GM18951 (cell line): ENCODE measurements around the gene PSMD12.

Source experiments
- POLR2A ChIP-seq: IDR thresholded peaks from 4 replicates; pipeline ENCODE4 v1.6.1; 2011; ENCODE audit warnings: mild to moderate bottlenecking; ENCODE audit not compliant: insufficient read length, insufficient read depth; ENCODE audit errors: extremely low read depth
- in situ Hi-C: fragments of 300-500 bp; cut with MboI; formaldehyde crosslinking; loops from one replicate; pipeline ENCODE4 v1.12.0; 2022; ENCODE audit warnings: low sequenced_read_pairs, mixed read lengths, inconsistent platforms; ENCODE audit not compliant: unreplicated experiment

The PSMD12 gene

DNA sequence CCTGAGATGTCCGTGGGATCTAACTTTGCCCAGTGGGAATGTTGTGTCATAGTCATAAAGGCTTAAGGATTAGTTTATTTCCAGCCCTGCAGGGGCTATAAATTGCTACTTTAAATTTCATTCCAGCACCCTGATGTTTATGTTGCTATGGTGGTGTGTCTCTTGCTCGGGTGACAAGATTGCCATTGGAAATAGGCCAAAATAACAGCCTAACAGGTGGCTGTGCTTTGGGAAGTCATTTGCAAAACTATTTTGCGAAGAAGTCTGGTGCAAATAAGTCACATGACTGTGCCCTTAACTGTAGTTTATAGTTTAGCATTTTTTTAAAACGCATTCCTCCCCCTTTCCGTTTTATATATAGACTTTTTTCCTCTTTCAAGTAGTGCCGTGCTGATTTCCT is 33.8 kb upstream of the PSMD12 start:
- in situ Hi-C loops, result no loop called here
- no peak for TF ChIP-seq POLR2A

DNA sequence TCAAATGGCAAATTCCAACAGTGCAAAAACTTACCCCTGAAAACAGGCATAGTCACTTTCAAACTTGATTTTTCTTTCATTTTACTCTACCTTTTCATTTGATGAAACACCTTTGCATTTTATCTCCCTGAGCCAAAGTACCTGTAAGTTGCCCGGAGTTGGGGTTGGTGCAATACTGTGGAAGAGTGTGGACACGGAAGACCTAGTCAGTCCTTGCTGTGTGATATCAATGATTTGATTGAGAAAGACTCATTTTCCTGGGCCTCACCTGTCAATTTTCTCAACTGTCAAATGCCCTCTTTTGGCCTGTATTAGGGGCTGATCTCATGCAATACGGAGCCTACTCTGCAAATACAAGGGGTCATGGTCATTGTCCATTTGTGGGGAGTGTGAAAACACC is 33.3 kb upstream of the PSMD12 start:
- no peak for TF ChIP-seq POLR2A
- in situ Hi-C loops, result no loop called here

DNA sequence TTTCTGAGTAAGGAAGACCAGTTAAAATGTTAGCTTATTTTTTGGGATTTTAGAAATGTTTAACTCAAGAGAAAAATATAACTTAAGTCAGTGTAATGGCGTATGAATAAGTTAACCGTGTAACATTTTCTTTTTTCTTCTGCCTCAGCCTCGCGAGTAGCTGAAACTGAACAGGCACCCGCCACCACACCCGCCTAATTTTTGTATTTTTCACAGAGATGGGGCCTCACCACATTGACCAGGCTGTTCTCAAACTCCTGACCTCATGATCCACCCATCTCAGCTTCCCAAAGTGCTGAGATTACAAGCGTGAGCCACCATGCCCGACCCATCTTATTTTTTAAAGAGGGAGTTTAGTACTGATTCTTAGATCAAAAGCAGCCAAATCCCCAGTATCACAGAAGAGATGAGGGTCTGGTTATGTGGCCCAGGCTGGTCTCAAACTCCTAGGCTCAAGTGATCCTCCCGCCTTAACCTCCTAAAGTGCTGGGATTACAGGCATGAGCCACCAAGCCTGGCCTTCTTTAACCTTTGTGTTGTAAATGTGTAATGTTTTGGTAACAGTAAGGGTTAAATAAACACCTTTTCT is 27.5 kb upstream of the PSMD12 start:
- in situ Hi-C loops, result no loop called here
- TF ChIP-seq POLR2A, result no peak

DNA sequence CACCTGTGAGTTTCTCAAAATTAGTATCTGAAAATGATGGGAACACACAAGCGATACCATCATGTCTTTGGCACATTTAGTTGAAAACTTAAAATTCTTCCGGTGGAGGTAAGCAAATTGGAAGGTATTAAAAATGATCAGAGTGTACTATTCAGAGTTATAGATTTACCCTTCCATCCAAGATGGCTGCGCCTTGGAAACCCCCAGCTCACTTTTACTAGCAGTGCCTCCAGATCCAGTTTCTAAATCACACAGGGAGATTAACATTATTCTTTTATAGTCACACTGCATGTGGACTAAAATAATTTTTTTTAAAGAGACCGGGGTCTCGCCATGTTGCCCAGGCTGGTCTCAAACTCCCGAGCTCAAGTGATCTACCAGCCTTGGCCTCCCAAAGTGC is 25.7 kb upstream of the PSMD12 start:
- in situ Hi-C loops, result no loop called here
- no peak for TF ChIP-seq POLR2A

DNA sequence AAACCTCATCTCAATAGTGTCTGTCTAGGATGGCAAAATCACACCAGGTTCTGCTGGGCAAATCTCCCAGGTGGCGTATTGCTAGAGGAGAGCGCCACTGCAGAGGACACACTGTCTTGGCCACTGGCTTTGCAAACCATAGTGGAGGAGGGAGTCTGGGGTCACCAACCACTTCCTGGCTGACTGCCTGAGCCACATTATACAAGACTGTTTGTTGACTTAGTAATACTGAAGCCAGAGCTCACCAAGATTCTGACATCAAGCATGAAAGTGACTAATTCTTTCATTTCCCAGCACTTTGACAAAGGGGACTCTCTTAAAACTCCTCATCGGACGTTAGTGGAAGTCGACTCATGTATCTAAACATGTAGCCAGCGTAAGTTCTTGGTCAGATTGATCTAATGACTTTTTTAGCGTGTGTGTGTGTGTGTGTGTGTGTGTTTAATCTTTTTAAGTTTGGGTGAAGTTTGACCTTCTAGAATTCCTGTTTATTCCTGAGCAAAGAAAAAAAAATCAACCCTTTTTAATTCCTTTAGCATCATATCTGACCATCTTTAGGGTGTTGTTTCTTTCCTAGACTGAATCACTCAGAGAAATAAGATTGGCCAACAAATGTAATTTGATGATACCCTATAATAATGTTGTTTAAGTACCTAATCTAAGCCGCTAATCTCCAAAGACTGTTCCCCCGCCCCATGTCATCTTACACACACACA is 24.4 kb upstream of the PSMD12 start:
- in situ Hi-C loops, result no loop called here
- no peak for TF ChIP-seq POLR2A

DNA sequence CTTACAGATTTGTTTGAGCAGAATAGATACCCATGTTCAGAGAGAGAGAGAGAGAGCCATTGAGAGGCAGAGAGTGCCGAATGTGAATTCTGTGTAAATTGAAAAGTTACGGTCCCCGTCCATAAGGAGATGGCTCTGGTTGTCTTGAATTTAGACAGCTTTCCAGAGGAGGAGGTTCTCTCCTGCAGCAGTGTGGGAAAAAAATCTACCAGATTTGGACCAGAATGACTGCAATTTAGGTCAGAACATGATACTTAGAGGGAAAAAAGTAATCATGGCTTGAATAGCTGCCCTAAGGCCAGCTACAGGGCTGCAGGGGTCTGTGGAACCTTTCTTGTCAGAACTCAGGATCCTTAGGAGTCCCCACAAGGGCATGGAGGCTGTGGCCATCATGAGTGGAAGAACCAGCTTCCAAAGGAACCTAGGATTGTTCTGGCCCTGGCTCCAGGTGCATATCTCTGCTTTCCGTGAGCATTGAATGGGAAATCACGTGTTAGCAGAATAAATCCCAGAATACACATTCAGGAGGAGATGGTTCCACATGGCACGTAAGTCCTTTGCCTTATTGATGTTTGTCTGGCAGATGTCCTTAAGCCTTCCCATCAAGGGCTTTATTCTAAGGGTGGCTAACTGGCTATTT is 23.7 kb upstream of the PSMD12 start:
- TF ChIP-seq POLR2A, result no peak
- in situ Hi-C loops, result no loop called here

DNA sequence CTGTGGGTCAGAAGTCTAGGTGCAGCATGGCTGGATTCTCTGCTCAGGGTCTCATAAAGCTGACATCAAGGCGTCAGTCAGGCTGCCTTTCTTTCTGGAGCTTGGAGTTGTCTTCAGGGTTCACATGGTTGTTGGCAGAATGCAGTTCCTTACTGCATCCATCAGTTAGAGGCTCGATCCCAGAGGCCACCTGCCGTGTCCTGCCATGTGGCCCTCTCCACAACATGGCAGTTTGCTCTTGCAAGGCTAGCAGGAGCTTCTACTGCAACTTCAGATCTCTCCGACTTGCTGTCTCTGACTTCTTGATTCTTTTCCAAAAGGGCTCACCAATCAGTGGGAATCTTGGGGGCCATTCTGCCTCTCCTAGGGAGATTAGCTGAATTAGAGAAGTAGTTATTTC is 22.6 kb upstream of the PSMD12 start:
- no peak for TF ChIP-seq POLR2A
- in situ Hi-C loops, result loop anchor here (10.0 kb wide), 1 partner anchor 86 kb away; no protein-coding TSS in a partner anchor

DNA sequence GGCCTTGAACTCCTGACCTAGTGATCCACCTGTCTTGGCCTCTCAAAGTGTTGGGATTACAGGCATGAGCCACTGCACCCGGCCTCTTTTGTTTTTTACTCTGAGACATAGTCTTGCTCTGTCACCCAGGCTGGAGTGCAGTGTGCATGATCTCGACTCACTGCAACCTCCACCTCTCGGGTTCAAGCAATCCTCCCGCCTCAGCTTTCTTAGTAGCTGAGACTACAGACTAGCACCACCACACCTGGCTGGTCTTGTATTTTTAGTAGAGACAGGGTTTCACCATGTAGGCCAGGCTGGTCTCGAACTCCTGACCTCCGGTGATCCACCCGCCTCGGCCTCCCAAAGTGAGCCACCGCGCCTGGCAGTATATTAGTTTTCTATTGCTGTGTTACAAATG is 22.2 kb upstream of the PSMD12 start:
- in situ Hi-C loops, result loop anchor here (10.0 kb wide), 1 partner anchor 86 kb away; no protein-coding TSS in a partner anchor

DNA sequence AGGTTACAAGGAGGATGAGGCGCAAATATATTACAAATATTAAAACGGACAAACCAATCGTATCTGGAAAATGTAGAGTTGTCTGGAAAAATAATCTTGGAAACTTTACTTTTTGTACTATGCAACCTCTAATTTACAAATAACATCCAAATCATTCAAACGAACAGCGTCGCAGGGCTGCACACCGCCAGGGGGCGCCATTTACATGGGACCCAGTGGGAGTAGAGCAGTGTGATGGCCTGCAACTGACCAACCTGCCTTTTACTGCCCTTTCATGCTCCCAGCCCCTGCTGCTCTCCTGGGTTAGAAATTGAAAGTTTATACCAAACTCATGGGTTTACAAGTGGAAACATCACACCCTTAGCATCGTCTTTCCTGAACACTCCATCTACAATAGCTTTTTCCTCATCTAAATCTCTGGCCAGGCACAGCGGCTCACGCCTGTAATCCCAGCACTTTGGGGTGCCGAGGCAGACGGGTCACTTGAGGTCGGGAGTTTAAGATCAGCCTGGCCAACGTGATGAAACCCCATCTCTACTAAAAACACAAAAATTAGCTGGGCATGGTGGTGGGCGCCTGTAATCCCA is 20.7 kb upstream of the PSMD12 start:
- TF ChIP-seq POLR2A, result no peak
- in situ Hi-C loops, result loop anchor here (10.0 kb wide), 1 partner anchor 88 kb away; no protein-coding TSS in a partner anchor

DNA sequence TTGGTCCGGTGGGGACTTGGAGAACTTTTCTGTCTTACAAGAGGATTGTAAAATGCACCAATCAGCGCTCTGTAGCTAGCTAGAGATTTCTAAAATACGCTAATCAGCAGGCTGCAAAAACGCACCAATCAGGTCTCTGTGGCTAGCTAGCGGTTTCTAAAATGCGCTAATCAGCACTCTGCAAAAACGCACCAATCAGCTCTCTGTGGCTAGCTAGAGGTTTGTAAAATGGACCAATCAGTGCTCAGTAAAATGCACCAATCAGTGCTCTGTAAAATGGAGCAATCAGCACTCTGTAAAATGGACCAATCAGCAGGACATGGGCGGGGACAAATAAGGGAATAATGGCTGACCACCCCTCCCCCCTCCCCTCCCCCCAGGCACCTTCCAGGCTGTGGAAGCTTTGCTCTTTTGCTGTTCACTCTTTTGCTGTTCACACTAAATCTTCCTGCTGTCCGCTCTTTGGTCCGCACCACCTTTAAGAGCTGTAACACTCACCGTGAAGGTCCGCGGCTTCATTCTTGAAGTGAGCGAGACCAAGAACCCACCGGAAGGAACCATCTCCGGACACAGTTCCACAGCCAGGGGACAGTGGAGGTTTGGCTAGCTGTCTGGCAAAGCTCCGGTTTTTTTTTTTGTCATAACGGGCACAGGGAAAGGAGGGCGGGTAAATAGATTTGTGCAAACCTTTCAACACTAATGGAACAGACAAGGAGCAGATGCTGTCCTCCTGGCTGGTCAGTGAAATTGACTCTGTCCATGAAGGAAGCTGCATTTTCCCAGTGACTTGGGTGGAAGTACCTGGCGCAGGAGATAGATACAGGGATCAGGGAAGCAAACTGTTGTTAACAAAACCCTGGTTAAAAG is 19.0 kb upstream of the PSMD12 start:
- no peak for TF ChIP-seq POLR2A
- in situ Hi-C loops, result loop anchor here (10.0 kb wide), 1 partner anchor 89 kb away; no protein-coding TSS in a partner anchor

DNA sequence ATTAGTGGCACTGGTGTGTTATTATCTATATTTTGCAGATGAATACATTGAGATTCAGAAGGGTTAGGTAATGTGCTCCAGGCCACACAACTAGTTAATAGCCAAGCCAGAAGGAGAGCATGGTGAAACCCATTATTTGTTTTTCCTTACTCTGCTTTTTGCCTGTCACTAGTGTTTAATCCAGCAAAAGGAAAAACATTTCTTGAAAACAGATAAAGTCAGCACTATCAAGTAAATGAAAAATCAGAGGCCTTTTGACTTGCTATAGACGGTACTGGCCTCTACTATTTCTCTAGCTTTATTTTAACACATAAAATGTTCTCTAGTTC is 15.5 kb upstream of the PSMD12 start:
- no peak for TF ChIP-seq POLR2A
- in situ Hi-C loops, result loop anchor here (10.0 kb wide), 1 partner anchor 93 kb away; no protein-coding TSS in a partner anchor

DNA sequence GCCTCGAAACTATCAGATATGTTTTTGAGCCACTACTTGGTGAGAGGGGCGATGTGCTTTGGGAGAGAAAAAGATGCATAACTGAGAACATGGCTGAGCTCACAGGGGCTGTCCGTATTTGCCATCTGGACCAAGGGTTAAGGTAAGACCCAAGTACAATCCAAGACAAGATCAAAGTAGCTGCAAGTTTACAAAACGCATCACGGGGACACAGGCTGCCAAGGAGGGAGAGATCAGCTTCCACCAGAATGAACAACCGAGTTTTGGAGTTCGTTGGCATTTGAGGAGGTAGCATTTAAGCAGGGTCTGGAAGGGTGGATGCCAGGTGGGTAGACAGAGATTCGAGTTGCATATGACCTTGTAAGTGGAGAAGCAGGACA is 12.9 kb upstream of the PSMD12 start:
- no peak for TF ChIP-seq POLR2A
- in situ Hi-C loops, result loop anchor here (10.0 kb wide), 2 partner anchors 236 to 316 kb away; no protein-coding TSS in a partner anchor
